RWPE1 (cell line): ENCODE data around the gene GSAP.

Experiments
- CTCF ChIA-PET: fragments of 350-600 bp; sonication (Branson Sonifier 250); formaldehyde crosslinking; extraction: SDS; loops from one replicate; lab custom pipeline; 2021; lab: Yijun Ruan, JAX
- POLR2A ChIA-PET: fragments of 400-600 bp; formaldehyde crosslinking; extraction: SDS; loops from one replicate; lab custom pipeline; 2020; ENCODE audit warnings: antibody characterized with exemption; ENCODE audit not compliant: low non-redundant PET; lab: Yijun Ruan, JAX
- DNase-seq: peaks from one replicate; pipeline ENCODE4 v3.0.0; 2012; ENCODE audit warnings: low spot score
- H3K27ac ChIP-seq: fragments of 450-650 bp; 2 replicates; pipeline ENCODE4 v1.5.1; 2017
- CTCF ChIP-seq: fragments of 450-650 bp; conservative IDR thresholded peaks from 2 replicates; pipeline ENCODE4 v1.5.1; 2017; ENCODE audit warnings: low read depth, mild to moderate bottlenecking

The GSAP gene

GRCh38 chr7:77443042-77443441 lies 26.9 kb upstream of the GSAP start:
- CTCF ChIA-PET: no interaction called here
- POLR2A ChIA-PET: no interaction called here
- no peak for TF ChIP-seq CTCF
- no peak overlapping the region for H3K27ac ChIP-seq
- no peak for DNase-seq

GRCh38 chr7:77442636-77443035 lies 26.5 kb upstream of the GSAP start:
- CTCF ChIA-PET: no interaction called here
- peak; percentile 34 for DNase-seq
- no peak for TF ChIP-seq CTCF
- H3K27ac ChIP-seq: no peak overlapping the region
- POLR2A ChIA-PET: no interaction called here

GRCh38 chr7:77441046-77441445 lies 24.9 kb upstream of the GSAP start:
- no peak overlapping the region for H3K27ac ChIP-seq
- POLR2A ChIA-PET: no interaction called here
- no peak for TF ChIP-seq CTCF
- CTCF ChIA-PET: no interaction called here
- no peak for DNase-seq

- peak; percentile 35 for DNase-seq
- ChIA-PET POLR2A (no interaction called here), CTCF (interaction anchor here (0.6 to 1.1 kb wide), 8 partner anchors 10 to 212 kb away, joined by 3 to 5 read pairs (median 4); no protein-coding TSS in a partner anchor)
- no peak overlapping the region for H3K27ac ChIP-seq
- peak; percentile 24; the same call in 1 of the 2 replicates for TF ChIP-seq CTCF
Measured at GRCh38 chr7:77439572-77439971, 23.4 kb upstream of the GSAP start.

- H3K27ac ChIP-seq: no peak overlapping the region
- no peak for TF ChIP-seq CTCF
- DNase-seq: no peak
- POLR2A ChIA-PET: no interaction called here
- CTCF ChIA-PET: no interaction called here
Measured at GRCh38 chr7:77438131-77438530, 22.0 kb upstream of the GSAP start.

GRCh38 chr7:77434570-77435275 lies 18.6 kb upstream of the GSAP start:
- ChIA-PET CTCF (interaction anchor here (0.6 kb wide), 1 partner anchor 364 kb away, joined by 3 read pairs; the partner anchor contains the start of gene PHTF2), POLR2A (no interaction called here)
- DNase-seq: no peak
- no peak for TF ChIP-seq CTCF
- H3K27ac ChIP-seq: no peak overlapping the region
